HEK293 (cell line): Measurements from ENCODE around the gene MEIKIN.

Source experiments
- CTCF ChIP-seq: fragments of 450-650 bp; formaldehyde crosslinking; IDR thresholded peaks from 2 replicates; pipeline ENCODE4 v1.5.1; 2016; ENCODE audit warnings: missing biosample characterization, missing genetic modification characterization
- ZBTB1 ChIP-seq: fragments of 450-650 bp; formaldehyde crosslinking; IDR thresholded peaks from 2 replicates; pipeline ENCODE4 v1.5.1; 2016; ENCODE audit warnings: missing biosample characterization, missing genetic modification characterization
- ZNF10 ChIP-seq: fragments of 450-650 bp; formaldehyde crosslinking; IDR thresholded peaks from 2 replicates; pipeline ENCODE4 v1.5.1; 2017; ENCODE audit warnings: missing biosample characterization, missing genetic modification characterization
- ZNF610 ChIP-seq: fragments of 450-650 bp; formaldehyde crosslinking; IDR thresholded peaks from 2 replicates; pipeline ENCODE4 v1.5.1; 2016; ENCODE audit warnings: missing biosample characterization, missing genetic modification characterization, borderline replicate concordance

GRCh38 chr5:131966551-131966950, 21.1 kb upstream of the MEIKIN start:
- TF ChIP-seq CTCF (tag by site-specific recombination) (no peak), ZNF610 (tag by site-specific recombination) (no peak), ZNF10 (tag by site-specific recombination) (no peak), ZBTB1 (tag by site-specific recombination) (no peak)
